Smooth muscle cell (in vitro differentiated cells): Measurements from ENCODE around the gene P2RY8. TPM values are rescaled to one million over a fixed set of nuclear protein-coding genes. Genes with fewer than 3 reads are reported as not detected.

Source experiments
- DNase-seq: peaks from one replicate; lab custom pipeline; 2025; ENCODE audit not compliant: unreplicated experiment; lab: John Stamatoyannopoulos, UW
- H2AFZ ChIP-seq: fragments of 200-600 bp; sonication (generic); 2 replicates; pipeline ENCODE4 v1.6.0; 2016; ENCODE audit warnings: antibody characterized with exemption, low read depth, mild to moderate bottlenecking
- H3F3A ChIP-seq: fragments of 200-600 bp; sonication (generic); 2 replicates; pipeline ENCODE4 v1.6.0; 2017; ENCODE audit warnings: antibody characterized with exemption, low read depth
- H3K27ac ChIP-seq: fragments of 200-600 bp; sonication (generic); 2 replicates; pipeline ENCODE4 v1.5.1; 2016; ENCODE audit warnings: low read depth, mild to moderate bottlenecking
- H3K27me3 ChIP-seq: fragments of 200-600 bp; sonication (generic); 2 replicates; pipeline ENCODE4 v1.6.1; 2016; ENCODE audit warnings: low read depth, mild to moderate bottlenecking
- H3K36me3 ChIP-seq: fragments of 200-600 bp; sonication (generic); 2 replicates; pipeline ENCODE4 v1.5.1; 2016; ENCODE audit warnings: low read depth
- H3K4me1 ChIP-seq: fragments of 200-600 bp; sonication (generic); 2 replicates; pipeline ENCODE4 v1.5.1; 2016; ENCODE audit warnings: low read depth
- H3K4me2 ChIP-seq: fragments of 200-600 bp; sonication (generic); 2 replicates; pipeline ENCODE4 v1.6.0; 2016; ENCODE audit warnings: mild to moderate bottlenecking
- H3K4me3 ChIP-seq: fragments of 200-600 bp; sonication (generic); 2 replicates; pipeline ENCODE4 v1.5.1; 2016; ENCODE audit warnings: mild to moderate bottlenecking
- H3K79me2 ChIP-seq: fragments of 200-600 bp; sonication (generic); 2 replicates; pipeline ENCODE4 v1.6.0; 2016; ENCODE audit warnings: low read depth, mild to moderate bottlenecking
- H3K9ac ChIP-seq: fragments of 200-600 bp; sonication (generic); 2 replicates; pipeline ENCODE4 v1.6.0; 2016; ENCODE audit warnings: low read depth
- H3K9me3 ChIP-seq: fragments of 200-600 bp; sonication (generic); replicated peaks from 2 replicates; pipeline ENCODE4 v1.5.1; 2016; ENCODE audit warnings: low read depth
- H4K20me1 ChIP-seq: fragments of 200-600 bp; sonication (generic); 2 replicates; pipeline ENCODE4 v1.6.0; 2016; ENCODE audit warnings: low read depth
- WGBS: methylation state at CpG from one replicate; pipeline ENCODE4 v1.1.7; 2016; ENCODE audit warnings: low lambda C conversion rate; 5-methylcytosine and 5-hydroxymethylcytosine counted together
- polyA plus RNA-seq: library from polyadenylated mRNA; unstranded; fragments of >200 nt; fragmentation: Nextera tagmentation; extraction: Ambion mirVana; gene quantifications from 2 replicates; pipeline ENCODE4 v1.2.1, GENCODE V29; 2016
- total RNA-seq: library from RNA; depleted of rRNA; stranded (reverse); fragments of >200 nt; gene quantifications from 2 replicates; pipeline ENCODE4 v1.2.3, GENCODE V29; 2014
- TF ChIP-seq, protein P1 (sequence below): fragments of 200-600 bp; sonication (generic); IDR thresholded peaks from 2 replicates; pipeline ENCODE4 v1.5.1; 2017; ENCODE audit warnings: borderline replicate concordance, mild to moderate bottlenecking, antibody characterized with exemption; ENCODE audit not compliant: insufficient read depth, poor library complexity, severe bottlenecking

P2RY8 gene
- total and polyA plus RNA-seq, 2 experiments from 2014 or later = not detected

DNA sequence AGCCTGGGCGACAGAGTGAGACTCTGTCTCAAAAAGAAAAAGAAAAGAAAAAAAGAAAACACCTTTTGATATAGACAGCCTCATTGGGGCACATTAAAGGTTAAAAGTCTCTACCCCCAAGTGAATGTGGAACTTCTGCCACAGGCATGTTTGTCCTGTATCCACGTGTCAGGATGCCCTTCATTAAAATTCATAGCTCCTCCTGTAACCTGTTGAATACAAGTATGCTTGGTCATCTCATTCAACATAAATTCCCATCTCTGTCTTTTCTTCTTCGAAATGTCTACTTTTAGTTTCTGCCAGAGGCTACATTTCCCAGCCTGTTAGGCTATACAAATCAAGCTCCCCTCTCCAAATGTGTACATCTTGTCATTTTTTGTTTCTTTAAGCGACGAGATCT lies 25.8 kb downstream of the P2RY8 start:
- 79% methylated on average over 5 of the region's 5 CpGs for WGBS
- Histone ChIP-seq H3K27ac (no peak overlapping the region), H4K20me1 (no peaks in the 10 kb centered on the region), H3K79me2 (no peaks in the 10 kb centered on the region), H3F3A (no peaks in the 10 kb centered on the region), H3K9me3 (no peaks in the 10 kb centered on the region), H3K9ac (no peak overlapping the region), H2AFZ (no peak overlapping the region), H3K4me2 (no peak overlapping the region), H3K27me3 (no peaks in the 10 kb centered on the region), H3K36me3 (no peaks in the 10 kb centered on the region), H3K4me1 (no peaks in the 10 kb centered on the region), H3K4me3 (no peak overlapping the region)
- TF ChIP-seq, protein P1, sequence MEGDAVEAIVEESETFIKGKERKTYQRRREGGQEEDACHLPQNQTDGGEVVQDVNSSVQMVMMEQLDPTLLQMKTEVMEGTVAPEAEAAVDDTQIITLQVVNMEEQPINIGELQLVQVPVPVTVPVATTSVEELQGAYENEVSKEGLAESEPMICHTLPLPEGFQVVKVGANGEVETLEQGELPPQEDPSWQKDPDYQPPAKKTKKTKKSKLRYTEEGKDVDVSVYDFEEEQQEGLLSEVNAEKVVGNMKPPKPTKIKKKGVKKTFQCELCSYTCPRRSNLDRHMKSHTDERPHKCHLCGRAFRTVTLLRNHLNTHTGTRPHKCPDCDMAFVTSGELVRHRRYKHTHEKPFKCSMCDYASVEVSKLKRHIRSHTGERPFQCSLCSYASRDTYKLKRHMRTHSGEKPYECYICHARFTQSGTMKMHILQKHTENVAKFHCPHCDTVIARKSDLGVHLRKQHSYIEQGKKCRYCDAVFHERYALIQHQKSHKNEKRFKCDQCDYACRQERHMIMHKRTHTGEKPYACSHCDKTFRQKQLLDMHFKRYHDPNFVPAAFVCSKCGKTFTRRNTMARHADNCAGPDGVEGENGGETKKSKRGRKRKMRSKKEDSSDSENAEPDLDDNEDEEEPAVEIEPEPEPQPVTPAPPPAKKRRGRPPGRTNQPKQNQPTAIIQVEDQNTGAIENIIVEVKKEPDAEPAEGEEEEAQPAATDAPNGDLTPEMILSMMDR = no peak
- no peak for DNase-seq

DNA sequence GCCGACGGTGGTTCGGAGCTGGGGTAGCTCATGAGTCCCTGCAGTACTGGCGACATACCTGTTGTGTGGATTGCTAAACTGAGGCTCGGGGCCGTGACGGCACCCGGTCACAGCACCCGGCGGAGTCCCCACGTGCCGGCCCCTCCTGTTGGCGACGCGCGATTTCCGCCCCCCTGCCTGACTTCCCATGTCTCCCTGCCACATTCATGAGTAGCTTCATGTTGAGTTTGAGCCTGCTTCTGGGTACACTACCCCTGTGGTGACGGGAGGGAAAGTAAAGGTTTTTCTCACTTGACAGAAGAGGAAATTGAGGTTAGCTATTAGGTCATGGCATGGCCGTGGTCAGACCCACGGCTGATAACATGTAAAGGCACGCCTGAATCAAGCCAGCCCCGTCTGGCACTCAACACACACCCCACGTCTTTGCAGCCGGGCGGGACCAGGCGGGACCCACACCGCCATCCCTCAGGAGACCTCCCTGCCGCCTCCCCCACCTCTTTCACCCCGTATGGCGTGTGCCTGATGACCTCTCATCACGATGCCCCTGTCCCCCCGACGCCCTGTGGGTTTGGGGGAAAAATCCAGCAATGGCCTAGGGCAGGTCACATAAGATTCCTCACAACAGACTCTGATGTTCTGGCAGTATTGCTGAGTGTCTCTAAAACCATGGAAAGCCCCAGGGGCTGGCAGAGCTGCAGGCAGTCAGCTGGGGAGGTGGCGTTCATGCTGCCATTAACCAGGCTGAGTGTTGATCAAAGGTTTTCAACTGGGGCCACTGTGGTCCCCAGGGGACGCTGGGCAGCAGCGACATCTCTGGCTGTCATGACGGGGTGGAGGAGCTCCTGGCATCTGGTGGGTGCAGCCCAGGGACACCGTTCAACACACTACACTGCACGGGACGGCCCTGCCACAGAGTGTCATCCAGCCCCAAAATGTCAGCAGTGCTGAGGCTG lies 29.2 kb downstream of the P2RY8 start:
- Histone ChIP-seq H3K4me3 (no peak overlapping the region), H3K4me1 (no peaks in the 10 kb centered on the region), H3K79me2 (no peaks in the 10 kb centered on the region), H3K27ac (no peak overlapping the region), H3K27me3 (no peaks in the 10 kb centered on the region), H3K4me2 (no peak overlapping the region), H2AFZ (no peak overlapping the region), H3F3A (no peaks in the 10 kb centered on the region), H4K20me1 (no peaks in the 10 kb centered on the region), H3K9ac (no peak overlapping the region), H3K36me3 (no peaks in the 10 kb centered on the region), H3K9me3 (no peaks in the 10 kb centered on the region)
- WGBS = 84% methylated on average over 40 of the region's 40 CpGs
- TF ChIP-seq, protein P1 = no peak
- DNase-seq = no peak

DNA sequence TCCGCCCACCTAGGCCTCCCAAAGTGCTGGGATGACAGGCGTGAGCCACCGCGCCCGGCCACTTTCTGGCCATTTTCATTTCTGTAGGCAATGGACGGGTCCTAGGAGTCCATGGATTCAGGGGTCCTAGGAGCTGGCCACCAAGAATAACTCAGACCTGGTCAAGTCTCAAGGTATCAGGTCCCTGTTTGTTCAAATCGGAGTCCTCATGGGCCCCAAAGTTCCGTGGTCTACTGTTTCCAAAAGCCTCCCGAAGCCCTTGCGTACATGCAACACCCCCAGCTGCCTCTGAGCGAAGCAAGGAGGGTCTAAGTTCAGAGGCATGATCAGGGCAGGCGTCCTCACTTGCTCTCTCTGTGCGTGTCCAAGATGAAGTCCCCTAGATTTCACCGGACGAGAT lies 30.1 kb downstream of the P2RY8 start:
- H3K4me1 ChIP-seq = no peaks in the 10 kb centered on the region
- TF ChIP-seq, protein P1 = no peak
- H3K9me3 ChIP-seq = no peaks in the 10 kb centered on the region
- no peak for DNase-seq
- H3K4me3 ChIP-seq = no peak overlapping the region
- no peak overlapping the region for H3K4me2 ChIP-seq
- H3K9ac ChIP-seq = no peak overlapping the region
- 83% methylated on average over 14 of the region's 15 CpGs for WGBS
- no peaks in the 10 kb centered on the region for H3F3A ChIP-seq
- no peak overlapping the region for H3K27ac ChIP-seq
- H4K20me1 ChIP-seq = no peaks in the 10 kb centered on the region
- no peaks in the 10 kb centered on the region for H3K27me3 ChIP-seq
- no peak overlapping the region for H2AFZ ChIP-seq
- no peaks in the 10 kb centered on the region for H3K36me3 ChIP-seq
- H3K79me2 ChIP-seq = no peaks in the 10 kb centered on the region
